Measurements from ENCODE around the gene SH2D3C. TPM values are rescaled to one million over a fixed set of nuclear protein-coding genes. Genes with fewer than 3 reads are reported as not detected.
A peak's percentile ranks its signal among the peaks of the same experiment; 100 is the strongest.

SH2D3C gene
- total and polyA plus RNA-seq, 7 donors, result 1.4 to 11.3 (median 5.0) TPM

- WGBS, 2 donors, result 84 to 90% methylated on average over 13 of the region's 13 CpGs
- Histone ChIP-seq H3K4me3 (no peak overlapping the region), H3K36me3 (no peaks in the 10 kb centered on the region), H3K27me3 (peaks cover 4 to 23% (median 21%) of the 10 kb centered on the region in 3 donors), H3K9me3 (no peaks in the 10 kb centered on the region), H3K4me1 (peaks cover 0 to 30% (median 21%) of the 10 kb centered on the region in 4 donors), H3K27ac (no peak overlapping the region)
- TF ChIP-seq CTCF (IDR thresholded peaks at IDR 0.05), result no peak
- TF ChIP-seq POLR2A (IDR thresholded peaks at IDR 0.05), result no peak
- no peak for TF ChIP-seq POLR2AphosphoS5 (IDR thresholded peaks at IDR 0.05)
- no peak for TF ChIP-seq EP300 (IDR thresholded peaks at IDR 0.05)
- intact Hi-C loops (cut with DNase I), result no loop called here
- DNase-seq, result no peak
Observed at GRCh38 chr9:127738666-127739065, 39.8 kb downstream of the SH2D3C start.

GRCh38 chr9:127735530-127736185 lies 42.8 kb downstream of the SH2D3C start:
- TF ChIP-seq CTCF (IDR thresholded peaks at IDR 0.05), result peak in 1 of 4 experiments; percentile 3
- TF ChIP-seq POLR2AphosphoS5 (IDR thresholded peaks at IDR 0.05), result no peak
- TF ChIP-seq EP300 (IDR thresholded peaks at IDR 0.05), result no peak
- Histone ChIP-seq H3K4me3 (peak overlapping the region in 1 of 4 donors; percentile 93), H3K36me3 (peaks cover 0 to 17% (median 4%) of the 10 kb centered on the region in 4 donors), H3K9me3 (no peaks in the 10 kb centered on the region), H3K27ac (peak overlapping the region; percentile 91 to 98 (median 98)), H3K27me3 (no peaks in the 10 kb centered on the region), H3K4me1 (peaks cover 0 to 27% (median 16%) of the 10 kb centered on the region in 4 donors)
- DNase-seq, result no peak
- intact Hi-C loops (cut with DNase I), result loop anchor here (1.0 to 2.0 kb wide), 3 partner anchors 50 to 181 kb away; partner anchors contain the start of gene ST6GALNAC4
- WGBS, 2 donors, result 29 to 41% methylated on average over 15 of the region's 15 CpGs

DNA sequence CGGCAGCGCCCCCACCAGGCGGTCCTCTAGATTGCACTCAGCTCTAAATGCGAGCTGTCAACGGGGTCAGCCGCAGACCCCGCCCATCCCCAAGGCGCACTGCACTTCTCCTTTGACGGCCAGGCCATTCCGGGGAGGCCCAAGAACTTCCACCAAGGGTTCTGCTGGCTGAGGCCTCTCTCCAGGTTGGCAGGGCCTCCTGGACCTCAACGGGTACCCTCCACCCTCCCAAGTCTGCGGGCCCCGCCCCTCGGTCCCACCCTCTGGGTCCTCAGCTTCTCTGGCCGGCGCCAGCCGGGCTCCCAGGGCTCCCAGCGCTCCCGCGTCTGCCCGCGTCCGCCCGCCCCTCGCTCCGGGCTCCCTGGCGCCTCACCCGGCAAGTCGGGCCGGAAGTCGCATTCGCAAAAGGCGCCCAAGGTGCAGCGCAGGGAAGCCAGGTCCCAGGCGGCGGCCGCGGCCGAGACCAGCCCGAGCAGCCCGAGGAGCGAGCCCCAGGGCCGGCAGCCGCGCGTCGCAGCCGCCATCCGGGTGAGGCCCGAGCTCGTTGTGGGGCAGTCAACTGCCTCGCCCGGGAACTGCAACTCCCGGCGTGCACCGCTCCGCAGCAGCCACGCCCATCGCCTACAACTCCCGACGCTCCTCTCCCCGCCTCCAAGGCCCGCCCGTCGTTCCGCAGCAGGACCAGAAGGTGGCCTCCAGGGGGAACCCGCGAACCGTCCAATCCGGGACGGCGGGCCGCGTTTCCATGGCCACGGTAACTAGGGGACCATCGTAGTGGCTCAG lies 43.5 kb downstream of the SH2D3C start, which contains the start of gene TOR2A:
Gene TOR2A (minus strand): TSS at position 548 of the 783 bp plus-strand sequence. CDS start 24 bp downstream, at position 524.
- H3K4me3 ChIP-seq, result peak within 1 kb of the TSS; percentile 50 to 93 (median 76)
- intact Hi-C loops (cut with DNase I), result loop anchor here (1.0 to 5.0 kb wide), 6 partner anchors 50 to 233 kb away; partner anchors contain the start of genes ST6GALNAC4 and STXBP1
- TF ChIP-seq POLR2A (IDR thresholded peaks at IDR 0.05) (peak in 1 of 2 donors; percentile 46), EP300 (IDR thresholded peaks at IDR 0.05) (no peak), CTCF (IDR thresholded peaks at IDR 0.05) (peak; percentile 89 to 99 (median 98)), POLR2AphosphoS5 (IDR thresholded peaks at IDR 0.05) (peak; percentile 76 to 92 (median 88))
- 0 to 1% methylated on average over 76 of the region's 76 CpGs for WGBS, 2 donors
- H3K27me3 ChIP-seq, result no peaks in the 10 kb centered on the region
- peaks cover 0 to 17% (median 4%) of the 10 kb centered on the region in 4 donors for H3K36me3 ChIP-seq
- peak; percentile 99 for DNase-seq
- H3K9me3 ChIP-seq, result no peaks in the 10 kb centered on the region
- H3K4me1 ChIP-seq, result peaks cover 0 to 27% (median 16%) of the 10 kb centered on the region in 4 donors
- H3K27ac ChIP-seq, result peak within 1 kb of the TSS; percentile 91 to 98 (median 98)

DNA sequence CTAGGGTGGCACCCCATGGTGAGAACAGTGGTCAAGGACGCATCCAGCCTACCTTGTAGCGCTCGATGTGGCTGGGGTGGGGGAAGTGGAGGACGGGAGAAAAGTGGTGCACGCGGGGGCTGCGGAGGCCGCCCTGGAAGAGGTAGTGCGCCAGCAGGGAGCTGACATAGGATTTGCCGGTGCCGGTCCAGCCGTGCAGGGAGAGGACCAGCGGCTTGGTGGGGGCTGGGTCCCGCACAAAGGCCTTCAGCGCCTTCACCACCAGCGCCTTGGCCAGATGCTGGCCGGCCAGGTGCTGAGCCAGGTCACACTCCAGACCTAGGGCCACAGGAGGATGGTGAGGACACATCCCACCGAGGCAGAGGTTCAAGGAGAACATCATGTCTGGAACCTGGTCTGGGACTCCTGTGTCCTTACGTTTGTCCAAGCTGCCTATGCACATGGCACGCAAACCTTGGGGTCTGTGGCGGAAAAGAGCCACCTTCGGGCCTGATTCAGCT lies 44.2 kb downstream of the SH2D3C start:
- peak overlapping the region; percentile 91 to 98 (median 98) for H3K27ac ChIP-seq

More for the DNA sequence above, 44.2 kb downstream of the SH2D3C start:
- no peak for DNase-seq
- no peaks in the 10 kb centered on the region for H3K27me3 ChIP-seq
- peak overlapping the region; percentile 50 to 93 (median 76) for H3K4me3 ChIP-seq
- peaks cover 0 to 17% (median 4%) of the 10 kb centered on the region in 4 donors for H3K36me3 ChIP-seq
- peaks cover 0 to 27% (median 16%) of the 10 kb centered on the region in 4 donors for H3K4me1 ChIP-seq
- TF ChIP-seq EP300 (IDR thresholded peaks at IDR 0.05) (no peak), POLR2AphosphoS5 (IDR thresholded peaks at IDR 0.05) (no peak), CTCF (IDR thresholded peaks at IDR 0.05) (no peak), POLR2A (IDR thresholded peaks at IDR 0.05) (no peak)
- 54 to 60% methylated on average over 22 of the region's 22 CpGs for WGBS, 2 donors
- no peaks in the 10 kb centered on the region for H3K9me3 ChIP-seq
- intact Hi-C loops (cut with DNase I), result loop anchor here (1.0 to 5.0 kb wide), 5 partner anchors 122 to 232 kb away; partner anchors contain the start of genes ST6GALNAC4 and STXBP1

Measured in sigmoid colon (tissue), 7 donors.